GM12872 (cell line): ENCODE data around the gene FNTB.

Experiments used
- TF ChIP-seq, protein P1 (sequence below): IDR thresholded peaks from 3 replicates; pipeline ENCODE4 v1.5.1; 2011; ENCODE audit warnings: low read depth, mild to moderate bottlenecking, low read length, moderate library complexity; ENCODE audit not compliant: insufficient read depth

The FNTB gene

DNA sequence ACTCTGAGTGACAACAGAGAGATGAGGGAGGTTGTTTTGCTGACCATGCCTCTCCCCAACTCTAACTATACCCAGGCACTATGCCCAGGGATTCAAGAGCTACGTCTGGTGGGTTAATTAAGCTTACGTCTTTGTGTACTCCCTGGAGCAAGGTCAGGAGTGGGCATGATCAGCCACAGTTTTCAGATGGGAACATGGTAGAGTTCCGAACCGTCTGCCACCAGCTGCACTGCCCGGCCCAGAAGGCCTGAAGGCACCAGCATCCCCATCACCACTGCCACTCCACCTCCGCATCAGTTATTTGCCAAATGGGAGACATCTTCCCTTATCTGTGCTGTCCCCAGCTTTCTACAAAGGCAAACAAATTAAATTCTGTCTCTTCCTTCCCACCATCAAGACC is 33.0 kb upstream of the FNTB start:
- TF ChIP-seq, protein P1, sequence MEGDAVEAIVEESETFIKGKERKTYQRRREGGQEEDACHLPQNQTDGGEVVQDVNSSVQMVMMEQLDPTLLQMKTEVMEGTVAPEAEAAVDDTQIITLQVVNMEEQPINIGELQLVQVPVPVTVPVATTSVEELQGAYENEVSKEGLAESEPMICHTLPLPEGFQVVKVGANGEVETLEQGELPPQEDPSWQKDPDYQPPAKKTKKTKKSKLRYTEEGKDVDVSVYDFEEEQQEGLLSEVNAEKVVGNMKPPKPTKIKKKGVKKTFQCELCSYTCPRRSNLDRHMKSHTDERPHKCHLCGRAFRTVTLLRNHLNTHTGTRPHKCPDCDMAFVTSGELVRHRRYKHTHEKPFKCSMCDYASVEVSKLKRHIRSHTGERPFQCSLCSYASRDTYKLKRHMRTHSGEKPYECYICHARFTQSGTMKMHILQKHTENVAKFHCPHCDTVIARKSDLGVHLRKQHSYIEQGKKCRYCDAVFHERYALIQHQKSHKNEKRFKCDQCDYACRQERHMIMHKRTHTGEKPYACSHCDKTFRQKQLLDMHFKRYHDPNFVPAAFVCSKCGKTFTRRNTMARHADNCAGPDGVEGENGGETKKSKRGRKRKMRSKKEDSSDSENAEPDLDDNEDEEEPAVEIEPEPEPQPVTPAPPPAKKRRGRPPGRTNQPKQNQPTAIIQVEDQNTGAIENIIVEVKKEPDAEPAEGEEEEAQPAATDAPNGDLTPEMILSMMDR: no peak

DNA sequence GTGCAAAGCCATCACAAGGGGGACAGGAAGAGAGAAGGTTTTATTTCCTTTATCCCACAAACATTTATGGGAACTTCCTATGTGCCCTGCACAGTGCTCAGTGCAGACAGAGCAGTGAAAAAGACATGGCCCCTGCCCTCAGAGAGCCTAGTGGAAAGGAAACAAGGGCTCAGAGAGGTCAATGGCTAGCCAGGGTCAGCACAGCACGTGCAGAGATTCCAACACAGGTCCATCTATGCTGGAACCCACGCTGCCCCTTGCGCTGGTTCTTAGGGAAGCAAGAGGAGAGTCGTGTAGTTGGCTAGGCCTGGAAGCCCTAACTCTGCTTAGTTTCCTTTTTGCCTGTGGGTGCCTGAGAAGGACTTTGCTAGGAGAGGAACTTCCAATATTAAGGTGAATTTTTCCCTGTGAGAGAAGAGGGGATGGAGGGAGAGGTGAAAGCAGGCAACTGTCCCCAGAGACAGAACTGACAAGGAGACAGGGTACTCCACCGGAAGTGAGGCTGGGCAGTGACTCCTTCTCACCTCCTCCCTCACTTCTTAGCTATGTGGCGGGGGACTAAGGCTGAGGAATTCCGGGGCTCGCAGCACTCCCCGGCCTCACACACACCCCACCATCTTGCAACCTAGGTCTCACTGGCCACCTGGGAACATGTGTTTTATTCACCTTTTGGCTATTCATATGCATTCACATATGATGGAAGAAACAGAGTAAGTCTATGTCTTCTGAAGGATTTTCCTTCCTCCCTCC is 32.0 kb upstream of the FNTB start:
- TF ChIP-seq, protein P1: no peak

DNA sequence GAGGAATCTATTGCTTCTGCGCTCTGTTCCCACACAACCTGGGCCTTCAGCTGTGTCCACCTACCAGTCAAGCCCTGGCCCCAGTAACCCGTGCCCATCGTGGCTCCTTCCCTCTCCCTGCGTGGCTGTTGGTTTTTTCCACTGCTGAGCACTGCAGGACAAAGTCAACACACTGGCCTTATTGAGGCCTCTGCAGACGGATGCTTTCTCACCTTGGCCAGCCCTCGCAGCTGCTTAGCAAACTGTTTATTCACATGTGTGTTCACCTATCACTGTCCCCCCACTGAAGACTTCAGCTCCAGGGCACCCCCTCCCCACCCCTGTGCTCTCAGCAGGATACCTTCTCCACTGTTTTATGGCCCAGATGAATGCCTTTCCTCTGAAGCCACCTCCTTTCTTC is 31.4 kb upstream of the FNTB start:
- TF ChIP-seq, protein P1: no peak

DNA sequence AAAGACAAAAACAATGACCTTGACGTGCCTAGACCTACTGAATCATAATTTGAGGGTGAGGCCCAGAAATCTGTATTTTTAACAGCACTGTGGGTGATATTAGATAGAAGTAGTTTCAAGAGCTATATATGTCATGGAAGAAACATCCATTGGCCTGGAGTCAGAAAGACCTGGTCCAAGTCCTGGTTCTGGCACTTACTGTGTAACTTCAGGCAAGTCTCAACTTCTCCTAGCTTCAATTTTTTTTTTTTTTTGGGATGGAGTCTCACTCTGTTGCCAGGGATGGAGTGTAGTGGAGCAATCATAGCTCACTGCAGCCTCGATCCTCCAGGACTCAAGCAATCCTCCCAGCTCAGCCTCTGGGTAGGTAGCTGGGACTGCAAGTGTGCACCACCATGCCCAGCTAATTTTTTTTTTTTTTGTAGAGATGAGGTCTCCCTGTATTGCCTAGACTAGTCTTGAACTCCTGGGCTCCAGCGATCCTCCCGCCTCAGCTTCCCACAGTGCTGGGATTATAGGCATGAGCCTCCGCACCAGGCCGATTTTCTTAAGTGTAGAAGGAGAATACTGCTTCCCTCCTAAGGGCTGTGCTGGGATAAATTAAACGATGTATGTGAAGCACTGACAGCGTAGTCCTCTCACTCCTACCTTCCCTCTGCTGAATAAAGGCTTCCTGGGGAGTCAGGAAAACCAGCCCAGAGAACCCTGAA is 29.8 kb upstream of the FNTB start:
- TF ChIP-seq, protein P1: no peak

DNA sequence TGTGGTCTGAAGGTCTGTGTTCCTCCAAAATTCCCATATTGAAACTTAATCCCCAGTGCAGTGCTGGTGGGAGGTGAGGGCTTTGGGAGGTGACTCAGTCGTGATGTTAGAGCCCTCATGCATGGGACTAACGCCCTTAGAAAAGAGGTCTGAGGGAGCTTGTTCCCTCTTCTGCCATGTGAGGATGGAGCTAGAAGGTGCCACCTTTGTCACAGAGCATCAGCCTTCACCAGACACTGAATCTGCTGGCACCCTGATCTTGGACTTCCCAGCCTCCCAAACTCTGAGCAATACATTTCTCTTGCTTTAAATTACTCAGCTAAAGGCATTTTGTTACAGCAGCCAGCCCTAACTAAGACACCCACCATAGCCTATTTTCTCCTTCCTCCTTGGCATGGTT is 28.5 kb upstream of the FNTB start:
- TF ChIP-seq, protein P1: no peak

DNA sequence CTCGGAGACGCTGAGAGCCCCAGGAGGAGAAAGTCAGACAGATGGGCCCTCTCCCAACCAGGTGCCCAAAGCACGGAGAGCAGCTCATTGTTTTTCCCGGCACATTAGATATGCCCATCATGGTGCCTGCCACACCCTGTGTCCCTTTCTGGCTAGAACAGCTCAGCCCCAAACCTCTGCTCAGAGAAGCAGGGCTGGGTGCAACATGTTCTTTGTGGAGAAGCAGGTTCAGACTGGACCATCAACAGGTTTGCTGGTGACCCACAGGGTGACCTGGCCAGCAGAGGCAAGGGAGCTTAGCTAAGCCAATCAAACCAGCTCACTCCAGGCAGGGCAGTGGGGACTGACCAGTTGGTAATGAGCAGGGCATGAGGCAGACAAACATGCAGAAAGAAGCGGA is 28.0 kb upstream of the FNTB start:
- TF ChIP-seq, protein P1: no peak

DNA sequence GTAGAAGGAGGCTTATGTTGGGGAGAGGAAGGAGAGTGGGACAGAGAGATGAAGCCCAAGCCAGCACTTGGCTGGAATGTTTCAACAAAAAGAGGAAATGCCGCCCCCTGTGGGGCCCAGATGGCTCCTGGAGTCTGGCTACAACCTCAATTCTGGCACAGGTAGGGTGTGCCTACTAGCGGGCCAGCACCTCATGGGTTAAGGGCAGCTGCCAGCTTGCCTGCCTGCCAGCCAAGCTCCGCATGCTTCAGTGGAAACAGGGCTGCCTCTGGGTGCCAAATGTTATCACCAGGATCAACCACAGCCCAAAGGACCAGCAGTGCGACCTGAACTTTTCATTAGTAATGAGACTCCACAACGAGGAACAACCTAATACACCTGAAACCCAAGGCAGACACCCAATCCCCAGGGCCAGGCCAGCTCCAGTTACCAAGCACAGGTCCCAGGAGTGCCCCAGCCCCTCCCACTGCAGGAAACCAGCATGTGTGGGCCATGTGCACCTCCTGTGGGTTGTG is 25.9 kb upstream of the FNTB start:
- TF ChIP-seq, protein P1: no peak
